ENCODE results near the gene SHBG.

DNA sequence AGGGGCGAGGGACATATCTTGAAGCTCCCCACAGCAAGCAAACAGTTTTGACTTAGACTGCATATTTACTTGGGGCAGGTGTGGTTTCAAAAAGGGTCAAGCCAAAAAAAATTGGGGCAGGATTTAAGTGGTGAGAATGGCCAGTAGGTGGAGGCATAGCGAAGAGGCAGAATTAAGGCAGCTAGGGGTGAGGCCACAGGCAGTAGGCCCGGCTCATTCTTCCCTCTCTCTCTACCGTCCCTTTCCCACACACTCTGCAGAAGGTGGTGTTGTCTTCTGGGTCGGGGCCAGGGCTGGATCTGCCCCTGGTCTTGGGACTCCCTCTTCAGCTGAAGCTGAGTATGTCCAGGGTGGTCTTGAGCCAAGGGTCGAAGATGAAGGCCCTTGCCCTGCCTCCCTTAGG, 2.6 kb downstream of the SHBG start:
- TF ChIP-seq CTCF (IDR thresholded peaks at IDR 0.05; ENCODE audit: control extremely low read depth in 1 of 3, insufficient read depth in 1 of 3, low read depth in 1 of 3, low read length in 3 of 3) (peak; percentile 61 to 85 (median 79)), ZNF274 (IDR thresholded peaks at IDR 0.05; ENCODE audit: borderline replicate concordance, extremely low read depth, low read length) (no peak), TCF12 (IDR thresholded peaks at IDR 0.05; ENCODE audit: low read depth, low read length) (no peak), BCL11A (IDR thresholded peaks at IDR 0.05; ENCODE audit: low read depth in 2 of 2, low read length in 2 of 2) (no peak)
